T47D (cell line): ENCODE measurements around the gene SKI.
"Not testable (repeated sequence)": the region's sequence is repeated elsewhere in the genome, so short reads cannot be mapped to it uniquely, and the experiment has no call there.

ENCODE experiments used
- DNase-seq, 2 experiments: peaks; one replicate each; pipeline versions ENCODE4 v3.0.0 to v3.0.0-alpha.2; 2011 to 2012; ENCODE audit warnings: low read depth in 1 of 2, low spot score in 1 of 2
- JUND ChIP-seq: IDR thresholded peaks from 2 replicates; pipeline ENCODE4 v1.6.1; 2012; ENCODE audit warnings: low read depth
- in situ Hi-C: cut with HindIII; loops from 2 replicates; pipeline ENCODE4 v1.10.0; 2016; ENCODE audit warnings: low sequenced_read_pairs, low pct_unique_long_range_greater_than_20kb

SKI gene

GRCh38 chr1:2239384-2239985, 11.4 kb downstream of the SKI start:
- in situ Hi-C loops = no loop called here
- no peak for DNase-seq
- TF ChIP-seq JUND = no peak

DNA sequence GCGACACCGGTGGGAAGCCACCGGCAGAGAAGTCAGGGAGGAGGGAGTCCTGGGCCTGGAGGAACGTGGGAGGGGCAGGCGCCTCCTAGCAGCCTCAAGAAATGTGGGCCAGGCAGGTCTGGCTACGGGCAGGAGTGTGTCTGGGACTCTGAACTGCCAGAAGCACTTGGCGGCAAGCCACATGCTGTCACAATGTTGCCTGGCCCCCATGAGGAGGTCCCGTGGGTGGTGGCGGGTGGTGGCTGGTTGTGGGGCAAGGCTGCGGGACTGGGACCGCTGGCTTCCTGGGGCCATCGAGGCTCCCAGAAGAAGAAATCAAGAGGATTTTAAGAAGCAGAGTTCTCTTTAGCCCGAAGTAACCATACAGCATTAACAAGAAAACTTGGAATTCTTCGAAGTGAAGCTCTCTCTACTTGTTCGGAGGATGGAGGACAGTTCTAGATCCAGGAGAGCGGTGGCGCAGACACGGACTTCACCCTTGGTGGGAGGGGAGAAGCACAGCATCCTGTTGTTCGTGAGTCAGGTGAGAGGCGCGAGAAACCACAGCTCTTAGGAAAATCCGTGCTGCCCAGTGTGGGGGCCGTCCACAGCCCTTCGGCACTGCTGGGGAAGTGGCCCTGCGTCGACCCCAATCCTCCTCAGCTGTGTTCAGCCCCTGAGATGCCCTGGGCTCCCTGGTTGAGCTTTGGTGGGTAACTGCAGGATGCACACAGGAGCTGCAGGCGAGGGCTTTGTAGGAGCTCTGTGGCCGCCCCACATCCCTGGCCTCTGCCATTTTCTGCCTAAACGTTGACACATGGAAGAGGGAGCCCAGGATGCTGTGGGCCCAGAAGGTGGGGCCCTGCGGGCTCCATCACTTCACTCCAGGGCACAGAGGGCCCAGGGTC, 12.4 kb downstream of the SKI start:
- no peak for DNase-seq
- no peak for TF ChIP-seq JUND

DNA sequence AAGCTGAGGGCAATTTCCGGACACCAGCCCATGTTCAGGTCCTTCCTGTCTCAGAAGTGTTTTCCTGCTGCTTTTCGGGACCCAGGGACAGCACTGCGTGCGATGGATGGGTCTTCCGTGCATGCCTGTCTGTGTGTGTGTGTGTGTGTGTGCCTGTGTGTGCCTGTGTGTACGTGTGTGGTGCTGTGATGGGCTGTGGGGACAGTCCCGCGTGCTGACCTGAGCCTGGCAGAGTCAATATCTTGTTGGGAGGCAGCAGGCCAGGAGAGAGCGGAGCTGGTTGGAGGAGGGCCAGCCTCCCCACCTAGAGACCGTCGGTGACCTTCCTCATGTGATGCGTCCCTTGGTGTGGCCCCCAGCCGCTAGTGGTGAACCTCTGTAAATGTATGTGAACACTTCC, 13.7 kb downstream of the SKI start:
- in situ Hi-C loops = no loop called here
- DNase-seq = no peak
- TF ChIP-seq JUND = no peak

More for the DNA sequence above, 12.4 kb downstream of the SKI start:
- in situ Hi-C loops = no loop called here

GRCh38 chr1:2242814-2243725, 15.0 kb downstream of the SKI start:
- in situ Hi-C loops = no loop called here
- no peak for DNase-seq
- TF ChIP-seq JUND = no peak

DNA sequence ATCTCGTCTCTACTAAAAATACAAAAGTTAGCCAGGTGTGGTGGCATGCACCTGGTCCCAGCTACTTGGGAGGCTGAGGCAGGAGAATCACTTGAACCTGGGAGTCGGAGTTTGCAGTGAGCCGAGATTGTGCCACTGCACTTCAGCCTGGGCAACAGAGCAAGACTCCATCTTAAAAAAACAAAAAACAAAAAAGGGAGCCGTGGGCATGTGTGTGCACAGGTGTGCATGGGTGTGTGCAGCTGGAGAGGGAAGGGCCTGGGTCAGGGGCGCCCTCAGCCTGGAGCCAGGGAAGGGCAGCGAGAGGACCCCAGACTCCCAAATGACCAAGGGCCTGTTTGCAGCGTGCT, 18.9 kb downstream of the SKI start:
- in situ Hi-C loops, DNase-seq: not testable (repeated sequence)

DNA sequence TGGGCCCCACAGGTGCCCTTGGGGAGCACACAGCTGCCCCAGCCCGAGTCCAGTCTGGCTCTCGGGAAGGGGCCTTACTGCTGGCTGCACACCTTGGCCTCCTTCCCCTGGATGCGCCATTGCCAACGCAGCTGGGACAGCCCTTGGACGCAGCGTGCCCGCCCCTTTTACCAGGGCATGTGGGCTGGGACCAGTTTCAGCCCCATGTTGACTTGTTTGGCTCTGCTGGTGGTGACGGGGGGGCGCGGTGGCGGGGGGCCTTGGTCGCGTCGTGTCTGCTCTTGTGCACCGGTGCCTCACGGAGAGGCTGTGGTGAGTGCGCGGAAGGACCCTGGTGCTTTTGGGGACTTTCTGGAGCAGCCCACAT, 19.6 kb downstream of the SKI start:
- TF ChIP-seq JUND = no peak
- in situ Hi-C loops = no loop called here
- DNase-seq = no peak

DNA sequence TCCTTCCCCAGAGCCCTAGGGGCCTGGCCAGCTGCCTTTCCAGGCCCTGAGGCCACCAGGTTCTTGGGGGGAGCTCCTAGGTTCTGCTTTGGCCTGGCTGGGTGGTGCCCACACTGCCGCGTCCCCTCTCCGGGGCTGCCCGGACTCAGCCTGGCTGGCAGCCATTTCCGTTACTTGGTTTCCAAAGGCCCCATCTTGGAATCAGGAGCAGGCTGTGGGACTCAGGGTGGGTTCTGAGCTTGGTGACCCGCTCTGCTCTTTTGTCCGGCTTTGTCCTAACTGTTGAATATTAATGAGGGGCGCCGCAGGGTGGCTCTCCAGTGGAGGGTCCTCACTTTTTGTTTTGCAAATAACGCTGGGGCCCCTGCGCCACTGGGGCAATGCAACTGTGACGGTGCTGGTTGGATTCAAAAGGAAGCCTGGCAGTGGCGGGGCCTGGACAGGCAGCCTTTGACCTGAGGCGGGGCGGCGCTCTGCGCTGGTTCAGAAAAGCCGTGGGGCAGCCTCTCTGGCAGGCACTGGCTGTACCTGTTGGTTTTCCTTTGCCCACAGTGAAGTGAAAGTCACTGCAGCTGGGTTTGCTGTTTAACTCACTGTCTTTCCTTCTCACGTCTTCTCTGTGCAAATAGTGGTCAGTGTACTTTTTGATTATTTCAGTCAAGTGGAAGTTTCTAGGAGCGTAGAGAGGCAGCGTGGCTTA, 20.2 kb downstream of the SKI start:
- TF ChIP-seq JUND = no peak
- in situ Hi-C loops = no loop called here
- peak in 1 of 2 experiments; percentile 38 for DNase-seq

DNA sequence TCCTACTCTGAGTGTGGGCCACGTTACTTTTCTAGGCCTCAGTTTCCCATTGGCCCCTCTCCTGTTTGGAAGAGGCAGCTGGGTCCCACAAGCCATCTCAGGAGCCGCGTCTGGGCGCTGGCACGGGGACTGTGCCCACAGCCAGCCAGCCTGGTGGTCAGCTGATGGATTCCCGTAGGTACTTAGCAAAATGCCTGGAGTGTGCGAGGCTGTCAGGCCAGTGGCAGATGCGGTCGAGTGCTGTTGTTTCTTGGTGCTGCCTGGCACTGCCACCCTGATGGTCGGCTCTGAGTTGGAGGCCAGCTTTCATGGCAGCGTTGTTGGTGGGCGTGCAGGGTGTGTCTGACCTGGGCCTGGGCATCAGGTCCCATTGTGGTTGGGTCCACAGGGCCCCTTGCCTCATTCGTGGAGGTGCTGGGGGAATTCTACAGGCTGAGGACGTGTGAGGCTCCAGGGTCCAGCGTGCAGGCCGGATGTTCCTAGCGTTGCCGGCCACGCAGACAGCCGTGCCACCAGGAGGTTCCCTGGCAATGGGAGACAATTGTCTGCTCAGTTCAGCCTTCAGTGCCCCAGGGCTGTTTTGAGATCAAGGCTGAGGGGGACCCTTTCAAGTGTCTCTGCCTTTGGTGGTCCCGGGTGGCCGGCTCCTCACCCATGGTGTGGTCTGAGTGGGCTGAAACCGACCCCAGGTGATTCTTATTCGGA, 20.9 kb downstream of the SKI start:
- TF ChIP-seq JUND = no peak
- DNase-seq = no peak
- in situ Hi-C loops = no loop called here

- DNase-seq = no peak
- in situ Hi-C loops = no loop called here
- TF ChIP-seq JUND = no peak
Observed at GRCh38 chr1:2249559-2249906, 21.4 kb downstream of the SKI start.

GRCh38 chr1:2250721-2251281, 22.7 kb downstream of the SKI start:
- no peak for DNase-seq
- in situ Hi-C loops = no loop called here
- TF ChIP-seq JUND = no peak

DNA sequence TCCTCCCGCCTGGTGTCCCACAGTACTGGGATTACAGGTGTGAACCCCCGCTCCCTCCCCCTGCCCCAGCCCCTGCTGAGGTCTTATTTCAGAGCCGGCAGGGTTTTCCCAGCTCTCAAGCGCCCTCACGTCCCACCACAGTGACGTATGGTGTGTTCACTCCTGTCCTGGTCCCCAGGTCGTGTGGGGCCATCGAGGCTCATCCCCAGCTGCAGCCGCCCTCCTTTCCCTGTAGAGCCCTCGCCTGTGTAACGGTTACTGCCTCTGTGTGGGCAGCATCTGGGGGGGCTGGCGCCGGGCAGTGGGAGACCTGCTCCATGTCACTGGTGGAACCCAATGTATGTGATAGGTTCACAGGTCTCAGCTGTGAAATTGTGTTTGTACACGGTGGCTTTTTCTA, 23.2 kb downstream of the SKI start:
- DNase-seq = no peak
- in situ Hi-C loops = no loop called here
- no peak for TF ChIP-seq JUND
